ENCODE data around the gene FBXO4.

GRCh38 chr5:41921166-41921565 lies 3.9 kb upstream of the FBXO4 start:
- TF ChIP-seq GATA3 (IDR thresholded peaks at IDR 0.05; ENCODE audit: low read depth, low read length) (no peak), GATA2 (IDR thresholded peaks at IDR 0.05; ENCODE audit: low read depth, low read length) (no peak)
